Measurements from ENCODE around the gene ARHGAP24. TPM values are rescaled to one million over a fixed set of nuclear protein-coding genes. Genes with fewer than 3 reads are reported as not detected.

ARHGAP24 gene
- total and polyA plus RNA-seq, 9 donors: 6.6 to 16.7 (median 10.0) TPM

DNA sequence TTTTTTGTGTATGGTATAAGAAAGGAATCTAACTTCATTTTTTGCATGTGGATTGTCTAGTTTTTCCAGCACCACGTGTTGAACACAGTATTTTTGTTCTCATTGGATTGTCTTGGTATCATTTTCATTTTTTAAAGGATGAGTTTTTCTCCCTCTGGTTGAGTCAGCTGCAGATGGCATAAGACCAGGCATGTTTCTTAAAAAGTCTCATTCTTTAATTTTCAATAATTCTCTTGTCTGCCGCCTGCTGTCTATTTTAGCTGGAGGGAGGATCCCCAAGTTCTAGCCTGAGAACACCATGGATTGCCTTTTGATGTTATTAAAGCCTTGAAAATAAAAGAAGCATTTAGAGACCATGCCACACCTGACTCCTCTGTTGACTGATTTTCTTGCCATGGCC, 263.8 kb downstream of the ARHGAP24 start:
- no peak for TF ChIP-seq POLR2A (IDR thresholded peaks at IDR 0.05)
- TF ChIP-seq EP300 (IDR thresholded peaks at IDR 0.05): no peak
- TF ChIP-seq, protein P1, sequence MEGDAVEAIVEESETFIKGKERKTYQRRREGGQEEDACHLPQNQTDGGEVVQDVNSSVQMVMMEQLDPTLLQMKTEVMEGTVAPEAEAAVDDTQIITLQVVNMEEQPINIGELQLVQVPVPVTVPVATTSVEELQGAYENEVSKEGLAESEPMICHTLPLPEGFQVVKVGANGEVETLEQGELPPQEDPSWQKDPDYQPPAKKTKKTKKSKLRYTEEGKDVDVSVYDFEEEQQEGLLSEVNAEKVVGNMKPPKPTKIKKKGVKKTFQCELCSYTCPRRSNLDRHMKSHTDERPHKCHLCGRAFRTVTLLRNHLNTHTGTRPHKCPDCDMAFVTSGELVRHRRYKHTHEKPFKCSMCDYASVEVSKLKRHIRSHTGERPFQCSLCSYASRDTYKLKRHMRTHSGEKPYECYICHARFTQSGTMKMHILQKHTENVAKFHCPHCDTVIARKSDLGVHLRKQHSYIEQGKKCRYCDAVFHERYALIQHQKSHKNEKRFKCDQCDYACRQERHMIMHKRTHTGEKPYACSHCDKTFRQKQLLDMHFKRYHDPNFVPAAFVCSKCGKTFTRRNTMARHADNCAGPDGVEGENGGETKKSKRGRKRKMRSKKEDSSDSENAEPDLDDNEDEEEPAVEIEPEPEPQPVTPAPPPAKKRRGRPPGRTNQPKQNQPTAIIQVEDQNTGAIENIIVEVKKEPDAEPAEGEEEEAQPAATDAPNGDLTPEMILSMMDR (IDR thresholded peaks at IDR 0.05): no peak
- no peaks in the 10 kb centered on the region for H3K9me3 ChIP-seq
- H3K36me3 ChIP-seq: no peaks in the 10 kb centered on the region
- H3K4me1 ChIP-seq (ENCODE audit: insufficient read depth): peaks cover 2% of the 10 kb centered on the region
- intact Hi-C loops (cut with DNase I): no loop called here
- no peak overlapping the region for H3K27ac ChIP-seq
- DNase-seq: no peak
- H3K4me3 ChIP-seq: no peak overlapping the region
- H3K27me3 ChIP-seq: no peaks in the 10 kb centered on the region
- WGBS, 3 donors: 67 to 73% (median 72%) methylated on average over 2 of the region's 2 CpGs

DNA sequence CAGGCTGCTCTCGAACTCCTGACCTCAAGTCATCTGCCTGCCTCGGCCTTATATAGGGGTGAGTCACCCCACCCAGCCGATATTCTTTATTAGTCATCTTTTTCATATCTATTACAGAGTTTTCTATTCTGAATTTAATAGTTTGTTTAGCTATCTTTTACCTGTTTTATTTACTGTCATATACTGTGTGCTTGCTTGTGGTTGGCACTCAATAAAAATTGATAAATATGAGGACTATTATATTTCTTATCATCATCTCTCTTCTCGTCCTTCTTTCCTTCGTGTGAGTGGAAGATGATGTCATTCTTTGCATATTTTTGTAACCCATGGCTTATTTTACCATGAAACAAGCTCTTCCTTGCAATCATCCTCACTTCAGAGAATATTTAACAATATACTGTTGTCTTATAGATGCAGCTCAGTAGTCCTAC, 265.5 kb downstream of the ARHGAP24 start:
- H3K36me3 ChIP-seq: no peaks in the 10 kb centered on the region
- H3K27ac ChIP-seq: no peak overlapping the region
- TF ChIP-seq, protein P1 (IDR thresholded peaks at IDR 0.05): no peak
- TF ChIP-seq POLR2A (IDR thresholded peaks at IDR 0.05) (no peak), EP300 (IDR thresholded peaks at IDR 0.05) (no peak)
- H3K4me3 ChIP-seq: no peak overlapping the region
- no peak for DNase-seq
- no peaks in the 10 kb centered on the region for H3K9me3 ChIP-seq
- peaks cover 1% of the 10 kb centered on the region for H3K4me1 ChIP-seq (ENCODE audit: insufficient read depth)
- intact Hi-C loops (cut with DNase I): loop anchor here in 1 of 4 donors (10.0 kb wide), 1 partner anchor 596 kb away; no protein-coding TSS in a partner anchor
- H3K27me3 ChIP-seq: no peaks in the 10 kb centered on the region
- WGBS, 3 donors: 54 to 60% (median 57%) methylated on average over 5 of the region's 5 CpGs

DNA sequence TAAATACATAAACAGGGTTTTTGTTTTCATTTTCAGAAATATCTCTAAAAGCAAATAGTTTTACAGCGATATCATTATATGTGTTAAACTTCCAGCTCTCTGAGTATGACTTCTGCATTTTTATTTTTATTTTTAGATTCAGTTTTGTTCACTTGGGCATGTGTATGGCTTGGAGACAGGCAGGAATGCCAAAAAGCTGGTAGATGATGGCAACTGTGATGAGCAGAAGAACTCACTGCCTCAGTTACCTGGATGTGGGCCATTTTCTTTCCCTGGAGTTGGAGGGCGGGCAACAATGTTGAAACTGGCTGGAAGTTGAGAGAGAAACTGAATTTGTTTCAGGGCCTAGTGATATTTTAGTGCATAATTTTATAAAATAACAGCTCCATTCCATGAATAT, 266.4 kb downstream of the ARHGAP24 start:
- intact Hi-C loops (cut with DNase I): loop anchor here in 1 of 4 donors (10.0 kb wide), 1 partner anchor 597 kb away; no protein-coding TSS in a partner anchor
- peaks cover 1% of the 10 kb centered on the region for H3K4me1 ChIP-seq (ENCODE audit: insufficient read depth)
- no peak overlapping the region for H3K4me3 ChIP-seq
- no peaks in the 10 kb centered on the region for H3K9me3 ChIP-seq
- H3K36me3 ChIP-seq: no peaks in the 10 kb centered on the region
- no peak for TF ChIP-seq EP300 (IDR thresholded peaks at IDR 0.05)
- TF ChIP-seq, protein P1 (IDR thresholded peaks at IDR 0.05): no peak
- TF ChIP-seq POLR2A (IDR thresholded peaks at IDR 0.05): no peak
- no peaks in the 10 kb centered on the region for H3K27me3 ChIP-seq
- H3K27ac ChIP-seq: no peak overlapping the region
- DNase-seq: no peak
- 73 to 81% (median 79%) methylated on average over 2 of the region's 2 CpGs for WGBS, 3 donors

DNA sequence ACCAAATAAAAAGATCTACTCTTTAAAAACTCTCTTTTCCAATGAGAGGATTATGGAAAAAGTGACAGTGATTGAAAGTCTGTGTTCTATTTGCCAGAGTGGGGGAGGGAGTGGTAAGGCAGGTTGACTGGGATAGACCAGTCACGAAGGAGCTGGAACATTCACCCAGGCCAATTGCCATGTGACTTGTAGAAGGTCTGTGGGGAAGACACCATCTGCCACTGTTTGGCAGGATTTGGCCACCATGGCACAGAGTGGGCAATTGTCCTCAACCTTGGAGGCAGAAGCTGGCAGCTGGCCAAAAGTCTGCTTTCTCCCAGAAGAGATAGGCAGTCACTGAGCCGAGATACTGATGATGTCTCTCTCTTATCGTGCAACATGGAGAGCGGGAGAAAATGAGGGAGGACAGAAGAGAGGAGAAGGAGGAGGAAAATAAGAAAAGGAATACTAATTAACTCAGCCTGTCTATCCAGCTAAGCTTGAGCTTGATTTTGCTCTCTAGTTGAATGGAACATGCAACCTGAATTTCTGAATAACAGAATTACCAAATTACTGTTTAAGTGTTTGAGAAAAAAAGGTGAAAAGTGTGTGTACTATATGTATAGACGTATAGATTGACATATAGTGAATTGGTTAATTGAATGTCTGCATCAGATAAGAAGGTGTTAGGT, 267.1 kb downstream of the ARHGAP24 start:
- 79 to 81% (median 80%) methylated on average over 5 of the region's 5 CpGs for WGBS, 3 donors
- Histone ChIP-seq H3K9me3 (no peaks in the 10 kb centered on the region), H3K27ac (no peak overlapping the region), H3K4me3 (no peak overlapping the region), H3K4me1 (ENCODE audit: insufficient read depth) (peaks cover 1% of the 10 kb centered on the region), H3K27me3 (no peaks in the 10 kb centered on the region), H3K36me3 (no peaks in the 10 kb centered on the region)
- TF ChIP-seq POLR2A (IDR thresholded peaks at IDR 0.05) (no peak), EP300 (IDR thresholded peaks at IDR 0.05) (no peak)
- TF ChIP-seq, protein P1 (IDR thresholded peaks at IDR 0.05): no peak
- DNase-seq: peak in 1 of 5 donors; percentile 43
- intact Hi-C loops (cut with DNase I): loop anchor here in 1 of 4 donors (10.0 kb wide), 1 partner anchor 597 kb away; no protein-coding TSS in a partner anchor

All from ovary (tissue), 9 donors.